OCI-LY7 (cell line): ENCODE data around the gene USH1G. TPM values are rescaled to one million over a fixed set of nuclear protein-coding genes. Genes with fewer than 3 reads are reported as not detected.

Experiments
- BruUV-seq: library from RNA; stranded (reverse); fragments of 400-500 nt; replicated peaks from 2 replicates; lab custom pipeline; 2021; lab: Mats Ljungman, UMichigan
- CTCF ChIA-PET: fragments of 300-600 bp; sonication (Branson Sonifier 250); formaldehyde crosslinking; loops from one replicate; lab custom pipeline; 2022; ENCODE audit warnings: antibody characterized with exemption; ENCODE audit not compliant: unreplicated experiment; lab: Charles Lee
- POLR2A ChIA-PET: fragments of 300-600 bp; sonication (Branson Sonifier 250); formaldehyde crosslinking; loops from one replicate; lab custom pipeline; 2022; ENCODE audit warnings: antibody characterized with exemption; lab: Charles Lee
- DNase-seq: peaks from one replicate; pipeline ENCODE4 v3.0.0-alpha.2; 2015; ENCODE audit warnings: low spot score
- H2AFZ ChIP-seq: fragments of 200-600 bp; sonication (generic), shearing (Covaris generic); 2 replicates; pipeline ENCODE4 v1.6.1; 2014; ENCODE audit warnings: mild to moderate bottlenecking, antibody characterized with exemption, low read length, moderate library complexity
- H3K27ac ChIP-seq: fragments of 200-600 bp; sonication (generic); 2 replicates; pipeline ENCODE4 v1.5.1; 2014; ENCODE audit warnings: mixed run types, low read depth, mild to moderate bottlenecking, moderate library complexity, low read length, inconsistent platforms; ENCODE audit not compliant: poor library complexity, severe bottlenecking
- H3K36me3 ChIP-seq: fragments of 200-600 bp; sonication (generic); 2 replicates; pipeline ENCODE4 v1.6.1; 2014; ENCODE audit warnings: mild to moderate bottlenecking, antibody characterized with exemption, low read length, moderate library complexity, mixed read lengths; ENCODE audit not compliant: insufficient read depth
- H3K4me1 ChIP-seq: fragments of 200-600 bp; sonication (generic); 2 replicates; pipeline ENCODE4 v1.5.1; 2014; ENCODE audit warnings: mild to moderate bottlenecking, low read length; ENCODE audit not compliant: insufficient read depth, poor library complexity, severe bottlenecking
- H3K4me2 ChIP-seq: fragments of 200-600 bp; sonication (generic); 2 replicates; pipeline ENCODE4 v1.6.1; 2014; ENCODE audit warnings: mild to moderate bottlenecking, low read length
- H3K4me3 ChIP-seq: fragments of 200-600 bp; sonication (generic); 2 replicates; pipeline ENCODE4 v1.5.1; 2014; ENCODE audit warnings: mild to moderate bottlenecking, low read depth, low read length; ENCODE audit not compliant: poor library complexity, severe bottlenecking
- H3K79me2 ChIP-seq: fragments of 200-600 bp; sonication (generic); 2 replicates; pipeline ENCODE4 v1.6.1; 2016; ENCODE audit warnings: low read depth, mild to moderate bottlenecking, low read length, moderate library complexity, mixed read lengths; ENCODE audit not compliant: insufficient read depth
- H3K9me2 ChIP-seq: fragments of 200-600 bp; sonication (generic); 2 replicates; pipeline ENCODE4 v1.6.1; 2016; ENCODE audit warnings: mild to moderate bottlenecking, low read length, mixed read lengths; ENCODE audit not compliant: insufficient read depth
- H3K9me3 ChIP-seq: fragments of 200-600 bp; sonication (generic); 2 replicates; pipeline ENCODE4 v1.6.1; 2014; ENCODE audit warnings: mild to moderate bottlenecking, mixed run types, low read length, mixed read lengths
- H4K20me1 ChIP-seq: fragments of 200-600 bp; sonication (generic); 2 replicates; pipeline ENCODE4 v1.6.1; 2014; ENCODE audit warnings: mild to moderate bottlenecking, antibody characterized with exemption, low read length, moderate library complexity, mixed read lengths; ENCODE audit not compliant: insufficient read depth
- CTCF ChIP-seq: fragments of 200-600 bp; sonication (generic); conservative IDR thresholded peaks from 2 replicates; pipeline ENCODE4 v1.5.1; 2014; ENCODE audit warnings: mild to moderate bottlenecking, antibody characterized with exemption, low read length, moderate library complexity, mixed read lengths
- EZH2phosphoT487 ChIP-seq: fragments of 200-600 bp; sonication (generic); IDR thresholded peaks from 2 replicates; pipeline ENCODE4 v1.6.1; 2018; ENCODE audit warnings: low read depth, borderline replicate concordance, mild to moderate bottlenecking, mixed run types, antibody characterized with exemption, low read length, moderate library complexity, mixed read lengths
- intact Hi-C: fragments of 100-400 bp; cut with micrococcal nuclease; formaldehyde crosslinking; loops from one replicate; pipeline ENCODE4 v1.10.0; 2022; ENCODE audit not compliant: unreplicated experiment
- total RNA-seq, 2 experiments: library from RNA; depleted of rRNA in 1 of 2; stranded (reverse); fragments of >200 nt in 1 of 2; shearing (Covaris generic) in 1 of 2; gene quantifications; 2 replicates each; pipeline ENCODE4 v1.2.3, GENCODE V29; 2014 to 2022

The USH1G gene
- total RNA-seq, 2 experiments from 2014 or later: not detected

GRCh38 chr17:74930535-74931036, 7.5 kb upstream of the USH1G start:
- Histone ChIP-seq H3K4me3 (no peak overlapping the region), H3K4me1 (no peaks in the 10 kb centered on the region), H3K9me2 (no peaks in the 10 kb centered on the region), H2AFZ (no peak overlapping the region), H4K20me1 (no peaks in the 10 kb centered on the region), H3K27ac (no peak overlapping the region), H3K4me2 (no peak overlapping the region), H3K9me3 (no peaks in the 10 kb centered on the region), H3K79me2 (no peaks in the 10 kb centered on the region), H3K36me3 (no peaks in the 10 kb centered on the region)
- intact Hi-C loops: no loop called here
- ChIA-PET POLR2A (no interaction called here), CTCF (no interaction called here)
- TF ChIP-seq CTCF: no peak
- TF ChIP-seq EZH2phosphoT487: no peak
- no peak for DNase-seq
- BruUV-seq: no TSS peak

- Histone ChIP-seq H3K4me3 (no peak overlapping the region), H4K20me1 (no peaks in the 10 kb centered on the region), H3K9me2 (no peaks in the 10 kb centered on the region), H3K4me2 (no peak overlapping the region), H3K27ac (no peak overlapping the region), H3K9me3 (no peaks in the 10 kb centered on the region), H3K4me1 (no peaks in the 10 kb centered on the region), H2AFZ (no peak overlapping the region), H3K36me3 (no peaks in the 10 kb centered on the region), H3K79me2 (no peaks in the 10 kb centered on the region)
- no peak for DNase-seq
- TF ChIP-seq CTCF (no peak), EZH2phosphoT487 (no peak)
- intact Hi-C loops: no loop called here
- POLR2A ChIA-PET: no interaction called here
- CTCF ChIA-PET: interaction anchor here (0.6 to 0.7 kb wide), 2 partner anchors 32 to 33 kb away, joined by 3 read pairs; no protein-coding TSS in a partner anchor
- no TSS peak for BruUV-seq
Measured at GRCh38 chr17:74928786-74929185, 5.7 kb upstream of the USH1G start.

- Histone ChIP-seq H2AFZ (no peak overlapping the region), H4K20me1 (no peaks in the 10 kb centered on the region), H3K9me3 (no peaks in the 10 kb centered on the region), H3K27ac (no peak overlapping the region), H3K9me2 (no peaks in the 10 kb centered on the region), H3K4me2 (no peak overlapping the region), H3K36me3 (no peaks in the 10 kb centered on the region), H3K79me2 (no peaks in the 10 kb centered on the region), H3K4me3 (no peak overlapping the region), H3K4me1 (no peaks in the 10 kb centered on the region)
- no TSS peak for BruUV-seq
- ChIA-PET CTCF (interaction anchor here (0.6 to 1.4 kb wide), 2 partner anchors 10 to 36 kb away, joined by 5 to 7 read pairs; no protein-coding TSS in a partner anchor), POLR2A (no interaction called here)
- TF ChIP-seq EZH2phosphoT487: no peak
- no peak for TF ChIP-seq CTCF
- intact Hi-C loops: no loop called here
- no peak for DNase-seq
Measured at GRCh38 chr17:74925242-74925641, 2.2 kb upstream of the USH1G start.
